Fibroblast of lung (primary cell): ENCODE measurements around the gene NOS3.

ENCODE experiments used
- CTCF ChIP-seq, 2 donors: IDR thresholded peaks in 1 of 2; conservative IDR thresholded peaks in 1 of 2; 1 replicate in 1 of 2; 2 replicates in 1 of 2; pipeline ENCODE4 v1.5.1; 2011 to 2012; ENCODE audit warnings: low read length in 2 of 2, control low read depth in 1 of 2, inconsistent platforms in 1 of 2, low read depth in 1 of 2, mild to moderate bottlenecking in 1 of 2
- EZH2 ChIP-seq: IDR thresholded peaks from 2 replicates; pipeline ENCODE4 v1.5.1; 2012; ENCODE audit warnings: low read length, control low read depth, mild to moderate bottlenecking; ENCODE audit errors: missing control alignments

GRCh38 chr7:151016505-151016904 is 25.7 kb downstream of the NOS3 start:
- no peak for TF ChIP-seq CTCF (conservative IDR thresholded peaks at IDR 0.05 in 1 of 2, IDR thresholded peaks at IDR 0.05 in 1 of 2; ENCODE audit: low read depth in 1 of 2, low read length in 2 of 2)
- TF ChIP-seq EZH2, result no peak
